GM21737 (cell line): ENCODE results near the gene VWA3A.
"Not testable (repeated sequence)": the region's sequence is repeated elsewhere in the genome, so short reads cannot be mapped to it uniquely, and the experiment has no call there.

Experiments
- ATAC-seq: cut with Tn5 transposase; IDR thresholded peaks from one replicate; pipeline ENCODE4 v1.9.1; 2021; ENCODE audit warnings: mild to moderate bottlenecking, moderate library complexity; ENCODE audit not compliant: unreplicated experiment

The VWA3A gene

GRCh38 chr16:22088642-22089041, 3.7 kb upstream of the VWA3A start:
- no peak for ATAC-seq

GRCh38 chr16:22089910-22090309, 2.4 kb upstream of the VWA3A start:
- no peak for ATAC-seq

GRCh38 chr16:22091721-22092120, 620 bp upstream of the VWA3A start:
- ATAC-seq = no peak

- ATAC-seq = no peak
These were observed 990 bp downstream of the VWA3A start for GRCh38 chr16:22093331-22093730.

GRCh38 chr16:22093996-22094395, 1.7 kb downstream of the VWA3A start:
- ATAC-seq = no peak

GRCh38 chr16:22098405-22099255, 6.3 kb downstream of the VWA3A start:
- no peak for ATAC-seq

- no peak for ATAC-seq
These were observed 7.1 kb downstream of the VWA3A start for GRCh38 chr16:22099256-22099975.

- no peak for ATAC-seq
These were observed 11.1 kb downstream of the VWA3A start for GRCh38 chr16:22103441-22103840.

GRCh38 chr16:22109258-22109898, 17.0 kb downstream of the VWA3A start:
- ATAC-seq = no peak

GRCh38 chr16:22111629-22112028, 19.3 kb downstream of the VWA3A start:
- ATAC-seq = not testable (repeated sequence)

GRCh38 chr16:22116095-22116700, 23.9 kb downstream of the VWA3A start:
- no peak for ATAC-seq

- ATAC-seq = no peak
These were observed 25.3 kb downstream of the VWA3A start for GRCh38 chr16:22117609-22118008.

- no peak for ATAC-seq
These were observed 28.1 kb downstream of the VWA3A start for GRCh38 chr16:22120440-22120839.

GRCh38 chr16:22122239-22122638, 29.9 kb downstream of the VWA3A start:
- ATAC-seq = no peak

GRCh38 chr16:22123146-22123545, 30.8 kb downstream of the VWA3A start:
- no peak for ATAC-seq

- no peak for ATAC-seq
These were observed 31.6 kb downstream of the VWA3A start for GRCh38 chr16:22123759-22124490.

- ATAC-seq = no peak
These were observed 32.4 kb downstream of the VWA3A start for GRCh38 chr16:22124583-22125284.

- no peak for ATAC-seq
These were observed 33.8 kb downstream of the VWA3A start for GRCh38 chr16:22126037-22126558.

GRCh38 chr16:22128537-22128936, 36.2 kb downstream of the VWA3A start:
- not testable (repeated sequence) for ATAC-seq

GRCh38 chr16:22130528-22130927, 38.2 kb downstream of the VWA3A start:
- ATAC-seq = no peak
